BJ (cell line): ENCODE results near the gene ZNF684. TPM values are rescaled to one million over a fixed set of nuclear protein-coding genes. Genes with fewer than 3 reads are reported as not detected.
"Not testable (repeated sequence)": the region's sequence is repeated elsewhere in the genome, so short reads cannot be mapped to it uniquely, and the experiment has no call there.

ENCODE experiments used
- CTCF ChIA-PET: fragments of 350-600 bp; formaldehyde crosslinking; extraction: SDS; loops from one replicate; lab custom pipeline; 2021; ENCODE audit warnings: antibody characterized with exemption, inconsistent platforms; lab: Yijun Ruan, JAX
- POLR2A ChIA-PET: fragments of 300-600 bp; sonication (Branson Sonifier 250); formaldehyde crosslinking; extraction: SDS; loops from one replicate; lab custom pipeline; 2021; ENCODE audit warnings: antibody characterized with exemption; lab: Charles Lee
- DNase-seq: peaks from one replicate; pipeline ENCODE4 v3.0.0-alpha.2; 2011; ENCODE audit warnings: low read depth
- H3K27me3 ChIP-seq: 2 replicates; pipeline ENCODE4 v1.6.0; 2011; ENCODE audit warnings: low read length; ENCODE audit not compliant: control insufficient read depth, insufficient read depth
- H3K36me3 ChIP-seq: 2 replicates; pipeline ENCODE4 v1.5.1; 2011; ENCODE audit warnings: low read length; ENCODE audit not compliant: control insufficient read depth, insufficient read depth
- H3K4me3 ChIP-seq: 2 replicates; pipeline ENCODE4 v1.5.1; 2011; ENCODE audit warnings: low read depth, mild to moderate bottlenecking, control low read depth, low read length
- CTCF ChIP-seq: IDR thresholded peaks from 2 replicates; pipeline ENCODE4 v1.5.1; 2011; ENCODE audit warnings: low read depth, mild to moderate bottlenecking, control low read depth, inconsistent platforms, low read length, moderate library complexity; ENCODE audit not compliant: insufficient read depth
- polyA minus RNA-seq: library from RNA; depleted of rRNA, polyadenylated mRNA; stranded (reverse); fragments of >200 nt; gene quantifications from 2 replicates; pipeline ENCODE4 v1.2.3, GENCODE V29; 2011; rRNA and poly(A)+ RNA removed
- polyA plus RNA-seq: library from polyadenylated mRNA; depleted of rRNA; stranded (reverse); fragments of >200 nt; gene quantifications from 2 replicates; pipeline ENCODE4 v1.2.3, GENCODE V29; 2011; rRNA removed

The ZNF684 gene
- polyA plus RNA-seq = 1.4 and 2.6 TPM in 2 replicates
- polyA minus RNA-seq = 0.46 and 1.1 TPM in 2 replicates

- TF ChIP-seq CTCF = no peak
- POLR2A ChIA-PET = interaction anchor here (0.6 to 0.7 kb wide), 2 partner anchors 10 to 551 kb away, joined by 3 to 9 read pairs; no protein-coding TSS in a partner anchor
- H3K4me3 ChIP-seq = peak within 1 kb of the TSS; percentile 79
- CTCF ChIA-PET = interaction anchor here (0.7 to 2.6 kb wide), 9 partner anchors 10 to 417 kb away, joined by 3 to 20 read pairs (median 3); no protein-coding TSS in a partner anchor
- no peaks in the 10 kb centered on the region for H3K27me3 ChIP-seq
- H3K36me3 ChIP-seq = no peaks in the 10 kb centered on the region
- peak; percentile 82 for DNase-seq
Observed at GRCh38 chr1:40531381-40532061, at the start of gene ZNF684. TSS of gene ZNF684 (plus strand) at chr1:40531637. CDS start at chr1:40533167, 1,530 bp downstream.

- Histone ChIP-seq H3K27me3 (no peaks in the 10 kb centered on the region), H3K4me3 (no peak overlapping the region), H3K36me3 (no peaks in the 10 kb centered on the region)
- ChIA-PET CTCF (no interaction called here), POLR2A (no interaction called here)
- no peak for TF ChIP-seq CTCF
- no peak for DNase-seq
Observed at GRCh38 chr1:40495315-40495903, 36.0 kb upstream of the ZNF684 start.

- H3K4me3 ChIP-seq, H3K36me3 ChIP-seq, H3K27me3 ChIP-seq, POLR2A ChIA-PET, DNase-seq: not testable (repeated sequence)
- CTCF ChIA-PET = interaction anchor here (0.7 kb wide), 1 partner anchor 456 kb away, joined by 6 read pairs; no protein-coding TSS in a partner anchor
Observed at GRCh38 chr1:40502651-40503050, 28.8 kb upstream of the ZNF684 start.

- peak overlapping the region; percentile 66 for H3K4me3 ChIP-seq
- H3K27me3 ChIP-seq = no peaks in the 10 kb centered on the region
- ChIA-PET CTCF (interaction anchor here (0.6 to 1.2 kb wide), 2 partner anchors 50 to 70 kb away, joined by 3 to 4 read pairs; no protein-coding TSS in a partner anchor), POLR2A (no interaction called here)
- DNase-seq = no peak
- H3K36me3 ChIP-seq = no peaks in the 10 kb centered on the region
- TF ChIP-seq CTCF = no peak
Observed at GRCh38 chr1:40507973-40508372, 23.5 kb upstream of the ZNF684 start.

GRCh38 chr1:40508375-40509341 lies 22.8 kb upstream of the ZNF684 start, which contains the start of gene EXO5:
TSS of gene EXO5 (plus strand) at chr1:40508767. CDS start at chr1:40514545, 5,778 bp downstream.
- CTCF ChIA-PET = no interaction called here
- TF ChIP-seq CTCF = no peak
- DNase-seq = no peak
- peak within 1 kb of the TSS; percentile 66 for H3K4me3 ChIP-seq
- no peaks in the 10 kb centered on the region for H3K36me3 ChIP-seq
- H3K27me3 ChIP-seq = no peaks in the 10 kb centered on the region
- POLR2A ChIA-PET = interaction anchor here (0.5 kb wide), 1 partner anchor 430 kb away, joined by 3 read pairs; no protein-coding TSS in a partner anchor
